HEK293 (cell line): Measurements from ENCODE around the gene SCAANT1.

Experiments
- CTCF ChIA-PET: fragments of 350-600 bp; formaldehyde crosslinking; extraction: SDS; loops from one replicate; lab custom pipeline; 2021; ENCODE audit warnings: antibody characterized with exemption; lab: Yijun Ruan, JAX
- POLR2A ChIA-PET: fragments of 300-600 bp; formaldehyde crosslinking; extraction: SDS; loops from one replicate; lab custom pipeline; 2020; ENCODE audit warnings: antibody characterized with exemption, inconsistent platforms; lab: Yijun Ruan, JAX
- H3K27ac ChIP-seq: fragments of 200-500 bp; sonication (Bioruptor generic); 2 replicates; pipeline ENCODE4 v1.5.1; 2014; ENCODE audit warnings: low read depth, low read length, control low read depth, inconsistent platforms; ENCODE audit errors: extremely low read depth
- H3K36me3 ChIP-seq, 2 experiments: fragments of 200-500 bp in 1 of 2; sonication (Bioruptor generic) in 1 of 2; 1 replicate in 1 of 2; 2 replicates in 1 of 2; pipeline ENCODE4 v1.5.1; 2014 to 2017; ENCODE audit warnings: inconsistent platforms in 2 of 2, low read length in 2 of 2; ENCODE audit not compliant: control insufficient read depth in 2 of 2, insufficient read depth in 1 of 2
- H3K4me1 ChIP-seq: fragments of 200-500 bp; sonication (Bioruptor generic); 2 replicates; pipeline ENCODE4 v1.5.1; 2014; ENCODE audit warnings: mild to moderate bottlenecking, low read length, inconsistent platforms; ENCODE audit not compliant: control insufficient read depth, insufficient read depth
- H3K4me3 ChIP-seq: 2 replicates; pipeline ENCODE4 v1.5.1; 2011; ENCODE audit warnings: low read depth, mild to moderate bottlenecking, control low read depth, low read length, moderate library complexity
- H3K9me3 ChIP-seq: fragments of 200-500 bp; sonication (Bioruptor generic); 2 replicates; pipeline ENCODE4 v1.5.1; 2014; ENCODE audit warnings: low read depth, low read length, inconsistent platforms; ENCODE audit not compliant: control insufficient read depth, insufficient read depth
- BCL11A ChIP-seq: fragments of 450-650 bp; formaldehyde crosslinking; IDR thresholded peaks from 2 replicates; pipeline ENCODE4 v1.5.1; 2016; ENCODE audit warnings: low read depth, missing biosample characterization, missing genetic modification characterization
- GLI2 ChIP-seq: fragments of 450-650 bp; formaldehyde crosslinking; IDR thresholded peaks from 2 replicates; pipeline ENCODE4; 2017; ENCODE audit warnings: missing biosample characterization, missing genetic modification characterization, low read depth, borderline replicate concordance
- INSM2 ChIP-seq: fragments of 450-650 bp; formaldehyde crosslinking; IDR thresholded peaks from 2 replicates; pipeline ENCODE4 v1.5.1; 2016; ENCODE audit warnings: missing biosample characterization, missing genetic modification characterization
- OSR2 ChIP-seq: fragments of 450-650 bp; formaldehyde crosslinking; IDR thresholded peaks from 2 replicates; pipeline ENCODE4 v1.5.1; 2016; ENCODE audit warnings: missing biosample characterization, missing genetic modification characterization
- PRDM6 ChIP-seq: fragments of 450-650 bp; formaldehyde crosslinking; IDR thresholded peaks from 2 replicates; pipeline ENCODE4 v1.5.1; 2017; ENCODE audit warnings: missing biosample characterization, missing genetic modification characterization
- REPIN1 ChIP-seq: fragments of 450-650 bp; formaldehyde crosslinking; IDR thresholded peaks from 2 replicates; pipeline ENCODE4 v1.5.1; 2017; ENCODE audit warnings: missing biosample characterization, missing genetic modification characterization, low read depth
- SCRT2 ChIP-seq: fragments of 450-650 bp; formaldehyde crosslinking; IDR thresholded peaks from 2 replicates; pipeline ENCODE4 v1.5.1; 2016; ENCODE audit warnings: missing biosample characterization, missing genetic modification characterization
- ZBTB44 ChIP-seq: fragments of 450-650 bp; IDR thresholded peaks from 2 replicates; pipeline ENCODE4 v1.5.1; 2018; ENCODE audit warnings: missing biosample characterization, mild to moderate bottlenecking, missing genetic modification characterization
- ZNF121 ChIP-seq: fragments of 450-650 bp; formaldehyde crosslinking; IDR thresholded peaks from 2 replicates; pipeline ENCODE4 v1.5.1; 2016; ENCODE audit warnings: missing biosample characterization, missing genetic modification characterization
- ZNF157 ChIP-seq: fragments of 450-650 bp; formaldehyde crosslinking; IDR thresholded peaks from 2 replicates; pipeline ENCODE4 v1.5.1; 2016; ENCODE audit warnings: missing biosample characterization, missing genetic modification characterization
- ZNF335 ChIP-seq: fragments of 450-650 bp; formaldehyde crosslinking; conservative IDR thresholded peaks from 2 replicates; pipeline ENCODE4 v1.5.1; 2016; ENCODE audit warnings: missing biosample characterization, missing genetic modification characterization
- ZNF391 ChIP-seq: fragments of 450-650 bp; formaldehyde crosslinking; IDR thresholded peaks from 2 replicates; pipeline ENCODE4 v1.5.1; 2016; ENCODE audit warnings: low read depth, missing biosample characterization, missing genetic modification characterization, borderline replicate concordance
- ZNF514 ChIP-seq: fragments of 450-650 bp; formaldehyde crosslinking; IDR thresholded peaks from 2 replicates; pipeline ENCODE4 v1.5.1; 2016; ENCODE audit warnings: missing biosample characterization, missing genetic modification characterization
- ZNF521 ChIP-seq: fragments of 450-650 bp; formaldehyde crosslinking; IDR thresholded peaks from 2 replicates; pipeline ENCODE4 v1.5.1; 2017; ENCODE audit warnings: missing biosample characterization, mild to moderate bottlenecking, missing genetic modification characterization
- ZNF529 ChIP-seq: fragments of 450-650 bp; formaldehyde crosslinking; IDR thresholded peaks from 2 replicates; pipeline ENCODE4 v1.5.1; 2017; ENCODE audit warnings: missing genetic modification characterization, missing biosample characterization; ENCODE audit not compliant: insufficient replicate concordance
- ZNF670 ChIP-seq: fragments of 450-650 bp; formaldehyde crosslinking; IDR thresholded peaks from 2 replicates; pipeline ENCODE4 v1.5.1; 2016; ENCODE audit warnings: missing biosample characterization, missing genetic modification characterization, low read depth
- ZNF707 ChIP-seq: fragments of 450-650 bp; formaldehyde crosslinking; IDR thresholded peaks from 2 replicates; pipeline ENCODE4 v1.5.1; 2016; ENCODE audit warnings: missing biosample characterization, missing genetic modification characterization
- ZNF837 ChIP-seq: fragments of 450-650 bp; formaldehyde crosslinking; IDR thresholded peaks from 2 replicates; pipeline ENCODE4 v1.5.1; 2016; ENCODE audit warnings: missing biosample characterization, missing genetic modification characterization
- TF ChIP-seq, protein P1 (sequence below): sonication (generic); formaldehyde crosslinking; IDR thresholded peaks from 2 replicates; pipeline ENCODE4 v1.8.1; 2022; ENCODE audit warnings: mild to moderate bottlenecking, moderate library complexity, missing genetic modification reagents

The SCAANT1 gene

DNA sequence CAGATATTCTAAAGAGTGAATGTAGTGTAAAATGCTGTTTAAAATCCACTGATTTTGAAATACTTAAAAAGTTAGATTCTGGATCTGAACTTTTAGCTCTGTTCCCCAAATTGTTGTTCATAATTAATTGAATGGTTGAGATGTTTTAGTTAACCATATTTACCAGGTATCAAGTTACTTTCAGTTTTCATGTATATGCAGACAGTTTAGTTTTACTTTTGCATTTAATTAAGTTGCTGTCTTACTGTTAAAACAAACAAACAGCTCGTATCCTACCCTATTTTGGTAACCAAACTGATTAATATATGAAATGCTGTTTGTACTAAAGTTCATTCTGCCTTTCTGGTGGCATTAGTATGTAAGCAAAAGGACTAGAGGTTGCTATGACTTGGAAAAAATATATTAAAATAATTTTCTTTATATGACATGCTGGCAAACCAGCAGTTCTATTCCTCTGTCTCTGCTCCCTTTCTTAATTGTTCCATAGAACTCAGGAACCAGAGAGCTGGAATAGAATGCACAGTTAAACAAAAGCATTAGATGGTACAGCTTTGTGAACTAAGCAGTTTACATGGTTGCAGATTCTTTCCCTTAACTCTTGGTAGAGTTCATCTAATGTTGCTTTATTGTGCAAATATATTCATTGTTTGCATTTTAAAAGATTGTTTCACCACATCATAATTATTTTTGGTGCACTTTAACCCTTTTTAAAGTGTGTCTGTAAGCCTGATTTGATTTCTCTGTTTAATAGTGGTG lies 39.5 kb upstream of the SCAANT1 start:
- peaks cover 0 to 4% of the 10 kb centered on the region in 2 experiments; a peak in 1 of 3 replicates for H3K36me3 ChIP-seq
- no peak overlapping the region for H3K27ac ChIP-seq
- ChIA-PET POLR2A (interaction anchor here (1.0 kb wide), 1 partner anchor 39 kb away, joined by 3 read pairs; the partner anchor contains the start of gene SCAANT1), CTCF (interaction anchor here (0.7 to 1.8 kb wide), 3 partner anchors 10 to 103 kb away, joined by 3 to 9 read pairs (median 4); no protein-coding TSS in a partner anchor)
- H3K9me3 ChIP-seq = no peaks in the 10 kb centered on the region
- no peak for TF ChIP-seq ZNF514
- TF ChIP-seq PRDM6 (tag by site-specific recombination) = peak; percentile 48
- H3K4me1 ChIP-seq = peaks cover 4% of the 10 kb centered on the region; the same call in 1 of the 2 replicates
- no peak overlapping the region for H3K4me3 ChIP-seq

DNA sequence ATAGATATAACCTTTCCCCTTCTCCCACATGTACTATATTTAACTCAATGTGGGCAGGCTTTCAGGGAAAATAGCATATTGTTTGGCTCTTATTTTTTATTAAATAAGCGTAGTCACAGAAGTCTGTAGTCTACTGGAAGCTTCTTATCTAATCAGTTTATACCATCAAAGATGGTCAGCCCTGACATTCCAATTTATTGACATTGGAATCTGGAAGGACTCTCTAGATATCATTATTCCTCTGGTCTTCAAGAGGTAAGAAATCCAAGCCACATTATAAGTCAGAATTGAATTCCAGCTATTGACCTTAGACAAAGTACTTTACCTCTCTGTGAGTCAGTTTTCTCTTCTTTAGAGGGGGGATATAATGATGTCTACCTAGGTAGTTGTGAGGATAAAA lies 38.5 kb upstream of the SCAANT1 start:
- peaks cover 4% of the 10 kb centered on the region; the same call in 1 of the 2 replicates for H3K4me1 ChIP-seq
- POLR2A ChIA-PET = no interaction called here
- CTCF ChIA-PET = interaction anchor here (0.6 to 1.8 kb wide), 3 partner anchors 11 to 43 kb away, joined by 3 to 9 read pairs (median 4); no protein-coding TSS in a partner anchor
- no peaks in the 10 kb centered on the region for H3K9me3 ChIP-seq
- peaks cover 0 to 4% of the 10 kb centered on the region in 2 experiments; a peak in 1 of 3 replicates for H3K36me3 ChIP-seq
- TF ChIP-seq ZNF521 (tag by site-specific recombination) (no peak), ZNF529 (tag by site-specific recombination) (no peak)
- H3K27ac ChIP-seq = no peak overlapping the region
- H3K4me3 ChIP-seq = no peak overlapping the region

DNA sequence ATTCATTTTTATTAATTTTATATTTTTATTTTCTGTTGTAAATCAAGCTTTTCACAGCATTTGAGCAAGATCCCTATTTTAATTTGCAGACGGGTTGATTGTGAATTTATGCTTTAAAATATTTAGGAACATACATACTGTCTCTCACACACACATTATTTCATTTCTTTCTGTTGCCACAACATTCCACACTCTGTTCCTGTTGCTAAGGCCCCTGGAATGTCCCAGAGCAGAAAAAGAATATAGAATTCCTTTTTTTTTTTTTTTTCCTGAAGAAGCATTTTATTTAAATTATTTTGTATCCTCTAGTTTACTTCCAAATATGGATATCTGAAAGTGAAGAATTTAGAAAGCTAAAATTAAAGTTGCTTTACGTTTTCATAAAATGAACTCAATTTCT lies 36.8 kb upstream of the SCAANT1 start:
- ChIA-PET POLR2A (no interaction called here), CTCF (no interaction called here)
- H3K4me1 ChIP-seq = peaks cover 4% of the 10 kb centered on the region; the same call in 1 of the 2 replicates
- no peak overlapping the region for H3K27ac ChIP-seq
- H3K9me3 ChIP-seq = no peaks in the 10 kb centered on the region
- peaks cover 0 to 1% of the 10 kb centered on the region in 2 experiments; a peak in 1 of 3 replicates for H3K36me3 ChIP-seq
- TF ChIP-seq OSR2 (no peak), ZNF529 (tag by site-specific recombination) (no peak), ZNF335 (tag by site-specific recombination) (no peak), ZNF707 (tag by site-specific recombination) (no peak), ZBTB44 (tag by site-specific recombination) (no peak), ZNF837 (tag by site-specific recombination) (no peak), ZNF121 (no peak), REPIN1 (tag by site-specific recombination) (no peak), SCRT2 (no peak), GLI2 (tag by site-specific recombination) (no peak), ZNF670 (tag by site-specific recombination) (no peak), ZNF157 (tag by site-specific recombination) (no peak), BCL11A (tag by site-specific recombination) (no peak), ZNF391 (tag by site-specific recombination) (no peak), INSM2 (tag by site-specific recombination) (no peak)
- TF ChIP-seq, protein P1, sequence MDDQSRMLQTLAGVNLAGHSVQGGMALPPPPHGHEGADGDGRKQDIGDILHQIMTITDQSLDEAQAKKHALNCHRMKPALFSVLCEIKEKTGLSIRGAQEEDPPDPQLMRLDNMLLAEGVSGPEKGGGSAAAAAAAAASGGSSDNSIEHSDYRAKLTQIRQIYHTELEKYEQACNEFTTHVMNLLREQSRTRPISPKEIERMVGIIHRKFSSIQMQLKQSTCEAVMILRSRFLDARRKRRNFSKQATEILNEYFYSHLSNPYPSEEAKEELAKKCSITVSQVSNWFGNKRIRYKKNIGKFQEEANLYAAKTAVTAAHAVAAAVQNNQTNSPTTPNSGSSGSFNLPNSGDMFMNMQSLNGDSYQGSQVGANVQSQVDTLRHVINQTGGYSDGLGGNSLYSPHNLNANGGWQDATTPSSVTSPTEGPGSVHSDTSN (CRISPR knock-in tag) = no peak
- no peak overlapping the region for H3K4me3 ChIP-seq
